GM18507 (cell line): ENCODE measurements around the gene PTGDR.

ENCODE experiments used
- DNase-seq: peaks from one replicate; pipeline ENCODE4 v3.0.0; 2011; ENCODE audit warnings: low read depth; ENCODE audit not compliant: insufficient read length; ENCODE audit errors: extremely low spot score
- FAIRE-seq: peaks from 2 replicates; lab custom pipeline; 2011; peaks lifted over from hg19 to GRCh38; lab: Jason Lieb, UNC

The PTGDR gene

DNA sequence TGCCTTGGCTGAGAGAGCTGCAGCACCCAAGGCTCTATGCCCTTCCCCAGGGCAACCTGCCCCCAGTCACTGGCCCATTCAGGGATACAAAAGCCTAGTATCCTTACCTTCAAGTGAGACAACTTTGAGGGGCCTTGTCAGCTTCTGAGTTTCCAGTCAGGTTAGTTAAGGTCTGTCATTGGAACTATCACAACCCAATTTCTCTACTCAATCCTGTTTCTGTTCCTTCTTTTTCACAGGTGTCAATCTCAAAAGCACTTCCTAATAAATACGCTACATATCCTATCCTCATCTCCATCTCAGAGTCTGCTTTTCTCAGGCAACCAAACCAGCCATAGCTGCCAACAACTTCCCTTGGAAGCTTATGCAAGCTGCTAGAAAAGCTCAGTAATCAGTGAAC, 4.9 kb upstream of the PTGDR start:
- DNase-seq (no peak), FAIRE-seq (no peak)

DNA sequence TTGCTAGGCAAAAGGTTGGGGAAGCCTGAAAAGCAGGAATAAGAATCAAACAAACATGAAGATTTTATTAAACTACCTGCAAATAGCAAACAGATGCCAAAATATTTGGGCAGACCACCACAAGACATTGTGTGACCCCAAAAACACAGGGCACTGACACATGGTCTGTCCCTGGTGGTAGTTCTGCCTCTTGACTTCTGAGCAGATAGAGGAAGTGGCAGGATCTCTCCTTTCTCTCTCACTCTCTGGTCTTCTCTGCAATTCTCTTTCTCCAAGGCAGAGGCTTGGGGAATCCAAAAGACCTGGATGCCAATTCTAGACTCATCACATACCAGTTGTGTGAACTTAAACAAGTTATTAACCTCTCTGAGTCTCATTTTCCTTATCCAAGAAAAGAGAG, 4.3 kb upstream of the PTGDR start:
- no peak for DNase-seq
- peak; percentile 18 for FAIRE-seq

DNA sequence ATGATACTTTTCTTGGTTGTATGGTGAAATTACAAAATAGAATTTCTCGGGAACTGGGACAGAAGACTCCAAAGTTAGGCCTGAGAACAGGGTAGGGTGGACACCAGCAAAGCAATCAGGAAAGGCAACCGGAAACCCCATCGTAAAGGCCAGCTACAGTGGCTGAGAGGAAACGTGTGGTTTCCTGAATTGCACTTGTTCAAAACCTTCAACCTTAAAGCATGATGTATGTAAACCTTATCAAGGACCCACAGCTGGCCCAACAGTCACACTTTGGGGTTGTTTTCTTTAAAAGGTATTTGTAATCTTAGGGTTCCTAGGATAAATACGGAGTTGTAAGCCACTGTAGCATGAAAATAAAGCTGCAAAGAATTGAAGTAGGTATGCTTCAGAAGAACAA, 2.2 kb upstream of the PTGDR start:
- FAIRE-seq: peak; percentile 75
- no peak for DNase-seq

DNA sequence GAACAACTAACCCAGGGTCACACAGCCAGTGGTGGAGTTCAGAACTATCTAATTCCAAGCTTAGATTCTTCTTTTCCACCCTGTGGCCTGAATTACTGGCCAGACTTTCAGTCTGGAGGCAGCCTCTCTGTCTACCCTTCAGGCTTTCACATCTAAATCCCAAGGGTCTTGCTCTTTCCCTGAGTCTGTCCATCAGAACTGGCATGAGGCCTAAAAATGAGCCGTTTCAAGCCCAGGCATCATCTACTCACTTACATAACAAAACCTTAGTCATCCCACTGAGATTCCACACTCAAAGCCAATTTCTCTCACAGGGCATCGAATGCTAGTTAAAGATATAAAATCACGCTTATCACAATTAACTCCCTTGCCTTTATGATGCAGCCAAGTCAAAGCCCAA, 1.3 kb upstream of the PTGDR start:
- FAIRE-seq (no peak), DNase-seq (no peak)

DNA sequence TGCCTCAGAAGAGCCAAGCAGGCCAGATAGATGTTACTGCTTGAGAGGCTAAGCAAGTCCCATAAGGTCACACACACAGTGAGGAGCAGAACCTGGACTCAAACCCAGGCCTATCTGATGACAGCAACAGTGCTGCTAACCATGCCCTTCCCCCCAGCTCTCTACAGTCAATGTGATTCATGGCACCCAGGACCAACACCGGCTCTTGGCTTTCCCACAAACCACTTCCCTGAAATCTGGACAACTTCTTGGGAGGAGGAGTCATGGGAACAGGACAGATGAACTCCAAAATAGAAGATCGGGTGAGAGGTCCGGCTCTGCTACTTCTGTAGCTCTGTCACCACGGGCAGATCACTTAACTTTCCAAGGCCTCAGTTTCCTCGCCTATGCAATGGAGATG, 716 bp upstream of the PTGDR start:
- FAIRE-seq: no peak
- no peak for DNase-seq

DNA sequence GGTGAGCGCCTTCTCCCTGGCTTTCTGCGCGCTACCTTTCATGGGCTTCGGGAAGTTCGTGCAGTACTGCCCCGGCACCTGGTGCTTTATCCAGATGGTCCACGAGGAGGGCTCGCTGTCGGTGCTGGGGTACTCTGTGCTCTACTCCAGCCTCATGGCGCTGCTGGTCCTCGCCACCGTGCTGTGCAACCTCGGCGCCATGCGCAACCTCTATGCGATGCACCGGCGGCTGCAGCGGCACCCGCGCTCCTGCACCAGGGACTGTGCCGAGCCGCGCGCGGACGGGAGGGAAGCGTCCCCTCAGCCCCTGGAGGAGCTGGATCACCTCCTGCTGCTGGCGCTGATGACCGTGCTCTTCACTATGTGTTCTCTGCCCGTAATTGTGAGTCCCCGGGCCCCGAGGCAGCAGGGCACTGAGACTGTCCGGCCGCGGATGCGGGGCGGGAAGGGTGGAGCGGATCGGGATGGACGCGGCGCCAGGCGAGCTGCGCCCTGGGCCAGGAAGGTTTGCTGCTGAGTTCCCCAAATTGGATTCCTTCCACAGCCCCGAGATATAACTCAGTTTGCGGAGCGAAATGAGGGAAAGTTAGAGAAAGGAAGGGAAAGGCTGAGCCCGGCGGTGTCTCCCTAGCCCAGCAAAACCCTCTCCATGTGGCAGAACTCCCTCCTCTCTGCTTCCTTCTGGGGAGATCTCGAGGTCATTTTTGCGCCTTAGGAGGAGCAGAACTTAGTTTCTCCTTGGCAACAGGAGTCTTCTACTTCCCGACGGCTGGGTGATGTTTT, 972 bp downstream of the PTGDR start:
- DNase-seq (no peak), FAIRE-seq (no peak)

DNA sequence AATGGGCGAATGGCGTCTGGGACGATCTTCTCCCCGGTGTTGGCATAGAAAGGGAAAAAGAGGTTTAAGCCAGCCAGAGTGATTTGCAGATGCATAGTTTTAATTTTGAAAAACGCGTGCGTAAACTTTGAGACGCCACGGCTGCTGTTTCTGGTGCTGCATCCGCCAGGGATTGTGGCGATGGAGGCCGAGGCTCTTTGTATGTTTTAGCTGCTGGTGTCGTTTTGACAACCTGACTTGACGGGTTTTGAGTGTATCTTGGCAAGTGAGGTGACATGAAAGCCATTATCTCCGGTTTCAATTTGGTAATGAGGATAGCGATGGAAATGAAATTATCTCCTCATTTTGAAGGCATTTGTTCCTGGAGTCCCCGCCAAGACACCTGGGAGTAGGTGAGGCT, 1.6 kb downstream of the PTGDR start:
- FAIRE-seq (no peak), DNase-seq (no peak)

DNA sequence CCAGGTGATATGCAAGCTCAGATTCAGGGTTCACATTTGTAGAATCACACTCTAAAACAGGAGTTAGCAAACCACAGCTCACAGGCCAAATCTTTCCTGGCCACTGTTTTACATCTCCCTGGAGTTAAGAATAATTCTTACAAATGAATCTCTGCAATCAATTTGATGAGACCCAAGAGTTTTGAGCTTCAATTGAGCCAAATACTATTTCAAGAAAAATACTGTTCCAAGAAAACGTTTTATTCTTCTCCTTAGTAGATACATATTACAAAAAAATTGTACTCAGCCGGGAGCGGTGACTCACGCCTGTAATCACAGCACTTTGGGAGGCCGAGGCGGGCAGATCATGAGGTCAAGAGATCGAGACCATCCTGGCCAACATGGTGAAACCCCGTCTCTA, 2.5 kb downstream of the PTGDR start:
- FAIRE-seq: no peak
- no peak for DNase-seq

DNA sequence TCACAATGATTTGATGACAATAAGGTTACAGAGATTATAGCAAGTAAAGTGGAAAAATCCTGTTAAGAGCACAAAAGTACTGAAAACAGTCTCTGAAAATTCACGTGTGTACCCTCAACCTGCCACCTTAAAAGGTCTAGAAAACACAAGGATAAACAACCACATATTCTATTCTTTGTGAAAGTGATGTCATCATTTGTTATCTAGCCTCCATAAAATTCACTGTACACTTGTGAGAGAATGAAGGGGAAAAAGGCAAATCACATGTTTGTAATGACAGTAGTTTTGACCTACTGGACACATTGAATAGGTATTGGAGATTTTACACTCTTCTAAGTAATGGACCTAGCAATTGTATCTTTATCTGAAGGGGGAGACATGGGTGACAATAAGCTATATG, 4.0 kb downstream of the PTGDR start:
- no peak for DNase-seq
- FAIRE-seq: no peak

DNA sequence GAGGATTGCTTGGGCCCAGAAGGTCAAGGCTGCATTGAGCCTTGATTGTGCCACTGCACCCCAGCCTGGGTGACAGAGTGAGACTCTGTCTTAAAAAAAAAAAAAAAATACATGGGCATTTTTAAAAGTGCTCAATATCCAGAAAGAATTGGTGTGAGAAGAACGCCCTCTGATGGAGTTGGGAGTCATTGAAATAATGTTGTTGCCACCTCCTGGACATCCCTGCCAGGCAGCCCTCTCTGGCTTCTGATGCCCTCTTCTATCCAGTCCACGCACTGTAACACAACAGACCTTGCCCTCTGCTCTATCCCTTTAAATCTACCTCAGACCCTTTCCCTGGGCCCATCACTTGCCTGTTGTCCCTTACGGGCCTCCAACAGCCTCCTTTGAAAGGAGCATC, 4.9 kb downstream of the PTGDR start:
- DNase-seq: no peak
- peak; percentile 29 for FAIRE-seq

DNA sequence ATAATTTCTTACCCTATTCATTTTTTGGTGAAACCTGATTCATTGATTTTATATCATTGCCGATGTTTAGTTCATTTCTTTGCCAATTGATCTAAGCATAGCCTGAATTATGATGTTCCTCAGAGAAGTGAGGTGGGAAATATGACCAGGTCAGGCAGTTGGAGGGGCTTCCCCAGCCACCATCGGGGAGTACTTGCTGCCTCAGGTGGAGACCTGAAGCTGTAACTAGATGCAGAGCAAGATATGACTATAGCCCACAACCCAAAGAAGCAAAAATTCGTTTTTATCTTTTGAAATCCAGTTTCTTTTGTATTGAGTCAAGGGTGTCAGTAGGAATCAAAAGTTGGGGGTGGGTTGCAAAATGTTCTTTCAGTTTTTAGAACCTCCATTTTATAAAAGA, 7.9 kb downstream of the PTGDR start:
- FAIRE-seq: no peak
- DNase-seq: no peak

DNA sequence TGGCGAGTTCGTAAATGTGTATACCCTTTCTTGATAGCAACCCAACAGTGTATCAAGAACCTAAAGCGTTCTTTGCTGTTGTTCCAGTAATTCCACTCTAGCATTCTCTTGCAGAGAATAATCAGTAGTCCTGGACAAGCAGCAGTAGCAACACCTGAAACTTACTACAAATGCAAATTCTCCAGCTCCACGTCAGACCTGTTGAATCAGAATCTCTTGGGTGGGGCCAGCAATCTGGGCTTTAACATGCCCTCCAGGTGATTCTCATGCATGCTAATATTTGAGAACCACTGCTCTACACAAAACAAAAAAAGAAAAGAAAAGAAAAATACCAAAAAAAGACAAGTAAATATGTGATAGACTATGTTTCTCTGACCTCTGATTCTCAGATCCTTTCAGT, 10.1 kb downstream of the PTGDR start:
- FAIRE-seq (no peak), DNase-seq (no peak)

DNA sequence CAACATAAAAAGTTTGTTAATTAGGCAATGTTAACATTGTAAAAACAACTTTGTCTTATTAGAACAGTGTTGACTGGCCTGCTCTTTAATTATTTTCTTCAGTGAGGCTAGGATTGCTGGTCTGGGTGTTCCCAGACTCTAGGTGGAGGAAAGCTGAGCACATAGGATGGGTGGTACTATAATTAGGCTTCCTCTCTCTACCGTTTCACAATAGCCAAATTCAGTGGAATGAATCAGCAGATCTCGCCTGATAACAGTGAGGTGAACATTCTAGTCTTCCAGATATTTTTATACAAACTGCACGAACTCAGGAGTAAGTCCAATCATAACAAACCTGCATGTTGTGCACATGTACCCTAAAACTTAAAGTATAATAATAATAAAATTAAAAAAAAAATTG, 11.9 kb downstream of the PTGDR start:
- FAIRE-seq: no peak
- DNase-seq: no peak

DNA sequence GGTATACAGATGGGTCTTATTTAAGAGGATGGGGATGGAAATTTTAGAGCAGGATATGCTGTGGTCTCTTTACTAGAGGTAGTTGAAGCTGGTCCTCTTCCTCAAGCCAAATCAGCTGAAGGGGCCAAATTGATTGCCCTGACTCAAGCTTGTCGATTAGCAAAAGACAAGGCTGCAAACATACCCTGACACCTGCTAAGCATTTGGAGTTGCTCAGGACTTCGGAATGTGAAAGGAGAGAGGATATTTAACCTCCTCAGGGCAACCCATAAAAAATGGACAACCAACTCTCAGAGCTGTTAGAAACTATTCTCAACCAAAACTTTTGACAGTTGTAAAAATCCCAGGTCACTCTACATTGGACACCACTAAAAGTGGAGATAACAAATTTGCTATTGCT, 15.6 kb downstream of the PTGDR start:
- no peak for DNase-seq

DNA sequence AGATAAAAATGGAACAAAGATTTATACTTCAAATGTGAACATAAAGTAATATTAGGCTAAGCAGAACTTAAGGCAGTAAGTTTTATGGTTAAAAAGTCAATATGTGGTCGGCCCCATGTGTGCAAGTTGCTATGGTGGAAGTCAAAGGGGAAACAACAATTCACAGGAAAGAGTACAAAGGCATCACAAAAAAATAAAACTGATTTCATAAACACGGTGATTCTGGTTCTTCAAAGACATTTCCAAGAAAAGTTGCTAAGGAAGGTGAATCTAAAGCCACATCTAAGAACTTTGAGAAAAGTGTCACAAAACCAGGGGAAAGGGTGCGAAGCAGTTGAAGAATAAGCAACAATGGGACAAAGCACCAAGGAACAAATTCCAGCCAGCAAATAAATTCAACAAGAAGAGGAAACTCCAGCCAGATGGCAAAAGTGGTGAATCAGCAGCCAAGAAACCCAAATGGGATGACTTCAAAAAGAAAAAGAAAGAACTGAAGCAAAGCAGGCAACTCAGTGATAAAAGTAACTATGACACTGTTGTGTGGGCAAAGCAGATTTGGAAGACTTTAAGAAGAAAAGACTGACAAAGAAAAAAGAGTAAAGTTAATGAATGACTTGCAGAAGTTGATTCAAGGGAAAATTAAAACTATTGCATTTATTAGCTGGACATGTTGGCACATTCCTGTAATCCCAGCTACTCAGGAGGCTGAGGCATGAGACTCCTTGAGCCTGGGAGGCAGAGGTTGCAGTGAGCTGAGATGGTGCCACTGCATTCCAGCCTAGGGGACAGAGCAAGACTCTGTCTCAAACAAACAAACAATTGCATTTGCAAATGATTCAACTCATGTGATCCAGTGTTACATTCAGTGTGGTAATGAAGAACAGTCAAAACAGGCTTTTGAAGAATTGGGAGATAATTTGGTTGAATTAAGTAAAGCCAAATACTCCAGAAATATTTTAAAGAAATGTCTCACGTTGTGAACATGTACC, 19.5 kb downstream of the PTGDR start:
- no peak for FAIRE-seq

More for the DNA sequence above, 15.6 kb downstream of the PTGDR start:
- no peak for FAIRE-seq

DNA sequence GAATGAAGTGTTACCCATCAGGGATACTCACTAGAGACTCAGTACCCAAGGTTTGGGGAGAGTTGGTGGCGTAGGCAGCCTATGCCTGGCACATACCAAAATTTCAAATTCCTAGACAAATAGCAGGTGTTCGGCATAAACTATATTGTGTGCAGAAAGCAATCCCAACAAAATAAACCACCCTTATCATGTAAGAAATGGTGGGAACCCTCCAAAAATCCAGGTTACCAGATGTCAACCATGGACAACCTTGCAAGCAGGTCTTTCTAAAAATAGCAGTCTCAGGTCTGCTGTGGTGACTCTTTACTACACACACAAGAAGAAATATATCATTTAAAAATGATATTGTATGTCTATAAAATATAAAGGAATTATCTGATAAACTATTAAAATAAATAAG, 28.9 kb downstream of the PTGDR start:
- DNase-seq: no peak
- FAIRE-seq: no peak

More for the DNA sequence above, 19.5 kb downstream of the PTGDR start:
- DNase-seq: no peak

DNA sequence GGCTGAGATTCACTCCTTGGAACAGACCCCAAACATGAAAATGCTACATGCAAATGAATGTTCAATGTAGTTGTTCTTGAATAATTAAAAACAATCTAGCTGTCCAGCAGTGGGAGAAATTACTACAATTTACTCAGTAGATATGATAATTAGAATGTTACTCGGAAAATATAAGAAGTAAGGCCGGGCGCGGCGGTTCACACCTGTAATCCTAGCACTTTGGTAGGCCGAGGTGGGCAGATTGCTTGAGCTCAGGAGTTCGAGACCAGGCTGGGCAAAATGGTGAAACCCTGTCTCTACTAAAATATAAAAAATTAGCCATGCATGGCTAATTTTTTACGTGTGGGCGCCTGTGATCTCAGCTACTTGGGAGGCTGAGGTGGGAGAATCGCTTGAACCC, 31.3 kb downstream of the PTGDR start:
- FAIRE-seq (no peak), DNase-seq (no peak)

DNA sequence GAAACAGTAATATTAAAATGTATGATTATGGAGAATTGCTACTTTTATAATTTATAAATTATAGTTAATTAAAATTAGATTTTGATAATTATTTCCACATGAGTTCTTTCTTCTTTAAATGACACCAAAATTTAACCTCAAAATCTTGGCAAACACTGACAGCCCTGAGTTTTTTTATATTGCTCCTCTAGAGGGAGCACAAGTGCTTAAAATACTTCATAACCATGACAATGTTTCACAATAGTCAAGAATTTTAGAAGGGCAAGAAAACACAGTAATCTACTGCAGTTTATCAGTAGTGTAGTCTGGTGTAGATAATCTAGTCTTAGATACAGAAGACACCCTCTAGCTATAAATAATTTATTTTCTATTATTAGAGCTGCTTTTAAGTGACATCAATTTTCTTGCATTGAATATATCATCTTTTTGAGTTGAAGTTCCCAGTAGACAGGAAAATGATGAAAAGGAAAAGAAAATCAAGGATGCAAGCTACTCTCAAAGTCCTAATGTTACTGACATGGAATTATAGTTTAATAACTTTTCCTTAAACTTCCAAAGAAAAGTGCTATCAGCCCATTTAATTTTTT, 32.3 kb downstream of the PTGDR start:
- DNase-seq (peak; percentile 20), FAIRE-seq (peak; percentile 80)

DNA sequence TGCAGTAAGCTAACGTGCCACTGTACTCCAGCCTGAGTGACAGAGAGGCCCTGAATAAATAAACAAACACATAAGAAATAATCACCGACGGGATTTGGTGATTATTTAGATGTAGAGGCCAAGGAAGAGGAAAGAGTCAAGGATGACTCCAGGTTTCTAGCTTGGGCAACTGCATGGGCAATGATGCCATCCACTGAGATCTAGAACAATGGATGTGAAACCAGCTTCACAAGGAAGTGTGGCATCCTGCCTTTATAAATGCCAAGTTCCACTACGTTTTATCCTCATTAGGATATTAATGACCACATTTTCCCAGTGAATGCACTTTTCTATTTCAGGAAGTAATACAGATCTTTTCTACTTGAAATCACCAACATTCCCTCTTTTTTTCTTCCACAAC, 35.7 kb downstream of the PTGDR start:
- no peak for FAIRE-seq
- DNase-seq: no peak

DNA sequence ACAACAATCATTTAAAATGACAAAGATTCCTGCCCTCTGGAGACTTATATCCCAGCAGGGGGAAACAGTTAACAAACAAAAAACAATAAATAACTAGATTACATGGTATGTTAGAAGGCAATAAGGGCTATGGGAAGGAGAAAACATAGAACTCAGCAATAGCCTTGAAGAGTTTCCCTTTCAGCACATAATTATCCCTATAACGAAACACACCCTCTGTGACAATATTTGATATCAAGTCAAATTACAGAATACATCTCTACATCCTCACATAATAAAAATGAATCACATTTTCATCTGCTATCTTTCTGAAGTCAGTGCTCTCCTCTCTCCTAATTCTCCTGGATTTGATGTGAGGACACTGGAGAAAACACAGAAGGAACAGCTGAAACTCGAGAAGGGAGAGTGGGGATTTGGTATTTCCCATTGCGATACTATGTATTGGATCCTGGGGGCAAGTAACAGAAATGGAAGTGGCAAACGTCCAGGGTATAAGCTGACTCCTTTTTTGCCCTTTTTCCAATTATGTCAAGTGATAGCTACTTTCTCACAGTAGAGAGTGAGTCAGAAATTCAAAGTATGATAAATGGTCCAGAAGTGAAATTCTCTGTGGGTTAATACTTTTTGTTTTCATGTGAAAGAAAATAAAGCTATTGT, 36.9 kb downstream of the PTGDR start:
- DNase-seq (no peak), FAIRE-seq (no peak)
